WTC11 (cell line): ENCODE data around the gene RPGR. TPM values are rescaled to one million over a fixed set of nuclear protein-coding genes. Genes with fewer than 3 reads are reported as not detected.

Experiments
- ATAC-seq: fragments of 200-7000 bp; cut with Tn5 transposase; 2 replicates; pipeline ENCODE4 v1.10.0; 2021; ENCODE audit warnings: mild to moderate bottlenecking, moderate library complexity
- CTCF ChIA-PET: fragments of 300-600 bp; sonication (Branson Sonifier 250); formaldehyde crosslinking; loops from one replicate; lab custom pipeline; 2021; ENCODE audit warnings: antibody characterized with exemption; lab: Charles Lee
- POLR2A ChIA-PET: fragments of 350-600 bp; sonication (Branson Sonifier 250); formaldehyde crosslinking; loops from one replicate; lab custom pipeline; 2021; ENCODE audit warnings: antibody characterized with exemption; lab: Charles Lee
- DNase-seq: peaks from one replicate; pipeline ENCODE4 v3.0.0; 2021; ENCODE audit warnings: low spot score
- H3K27ac Mint-ChIP-seq: 2 replicates; pipeline ENCODE4 v1.8.0; 2021; ENCODE audit warnings: mixed read lengths
- H3K27me3 Mint-ChIP-seq: 2 replicates; pipeline ENCODE4 v1.8.0; 2021; ENCODE audit warnings: low read depth, mild to moderate bottlenecking, moderate library complexity, mixed read lengths
- H3K36me3 Mint-ChIP-seq: 2 replicates; pipeline ENCODE4 v1.8.0; 2021; ENCODE audit warnings: mixed read lengths
- H3K4me1 Mint-ChIP-seq: 2 replicates; pipeline ENCODE4 v1.8.0; 2022; ENCODE audit warnings: mixed read lengths
- H3K4me3 Mint-ChIP-seq: 2 replicates; pipeline ENCODE4 v1.8.0; 2021; ENCODE audit warnings: mild to moderate bottlenecking, moderate library complexity, mixed read lengths
- H3K9me3 Mint-ChIP-seq: 2 replicates; pipeline ENCODE4 v1.8.0; 2021; ENCODE audit warnings: mixed read lengths
- ATF3 ChIP-seq: sonication (generic); formaldehyde crosslinking; conservative IDR thresholded peaks from 2 replicates; pipeline ENCODE4 v1.8.1; 2022; ENCODE audit warnings: mild to moderate bottlenecking, missing genetic modification reagents
- ATF6 ChIP-seq: sonication (generic); formaldehyde crosslinking; IDR thresholded peaks from 2 replicates; pipeline ENCODE4 v1.8.1; 2023; ENCODE audit warnings: mild to moderate bottlenecking, missing genetic modification reagents
- E2F1 ChIP-seq: sonication (generic); formaldehyde crosslinking; IDR thresholded peaks from 2 replicates; pipeline ENCODE4 v1.8.0; 2022; ENCODE audit warnings: mild to moderate bottlenecking, missing genetic modification reagents
- E2F5 ChIP-seq: sonication (generic); formaldehyde crosslinking; IDR thresholded peaks from 2 replicates; pipeline ENCODE4 v1.8.1; 2022; ENCODE audit warnings: mild to moderate bottlenecking, moderate library complexity, missing genetic modification reagents
- EMX1 ChIP-seq: fragments of 250-450 bp; sonication (Bioruptor Pico); IDR thresholded peaks from 2 replicates; pipeline ENCODE4 v1.8.0; 2021; ENCODE audit warnings: mild to moderate bottlenecking
- ETV6 ChIP-seq: sonication (generic); formaldehyde crosslinking; IDR thresholded peaks from 2 replicates; pipeline ENCODE4 v1.8.1; 2022; ENCODE audit warnings: mild to moderate bottlenecking, missing genetic modification reagents
- IRF1 ChIP-seq: sonication (generic); formaldehyde crosslinking; IDR thresholded peaks from 2 replicates; pipeline ENCODE4 v1.8.0; 2023; ENCODE audit warnings: missing genetic modification reagents
- JAZF1 ChIP-seq: fragments of 250-450 bp; sonication (Bioruptor Pico); IDR thresholded peaks from 2 replicates; pipeline ENCODE4 v1.9.0; 2021; ENCODE audit warnings: moderate library complexity, mild to moderate bottlenecking, inconsistent platforms
- NFE2L1 ChIP-seq: sonication (generic); formaldehyde crosslinking; IDR thresholded peaks from 2 replicates; pipeline ENCODE4 v1.8.1; 2023; ENCODE audit warnings: missing genetic modification reagents
- NFYB ChIP-seq: sonication (generic); formaldehyde crosslinking; conservative IDR thresholded peaks from 2 replicates; pipeline ENCODE4 v1.8.0; 2022; ENCODE audit warnings: low read depth, missing genetic modification reagents
- NR2C2 ChIP-seq: sonication (generic); formaldehyde crosslinking; IDR thresholded peaks from 2 replicates; pipeline ENCODE4 v1.8.0; 2022; ENCODE audit warnings: mild to moderate bottlenecking, missing genetic modification reagents
- OVOL2 ChIP-seq: fragments of 250-450 bp; sonication (Bioruptor Pico); IDR thresholded peaks from 2 replicates; pipeline ENCODE4 v1.9.0; 2021; ENCODE audit warnings: mild to moderate bottlenecking, borderline replicate concordance
- SMAD3 ChIP-seq: sonication (generic); formaldehyde crosslinking; IDR thresholded peaks from 2 replicates; pipeline ENCODE4 v1.8.0; 2022; ENCODE audit warnings: missing genetic modification reagents, mild to moderate bottlenecking, borderline replicate concordance
- TCF7 ChIP-seq: sonication (generic); formaldehyde crosslinking; IDR thresholded peaks from 2 replicates; pipeline ENCODE4 v1.8.0; 2022; ENCODE audit warnings: mild to moderate bottlenecking, low read depth, missing genetic modification reagents, moderate library complexity
- TEAD1 ChIP-seq: sonication (generic); formaldehyde crosslinking; IDR thresholded peaks from 2 replicates; pipeline ENCODE4 v1.8.0; 2022; ENCODE audit warnings: mild to moderate bottlenecking, missing genetic modification reagents
- TEAD4 ChIP-seq: sonication (generic); formaldehyde crosslinking; IDR thresholded peaks from 2 replicates; pipeline ENCODE4 v1.8.0; 2022; ENCODE audit warnings: mild to moderate bottlenecking, missing genetic modification reagents
- USF2 ChIP-seq: sonication (generic); formaldehyde crosslinking; IDR thresholded peaks from 2 replicates; pipeline ENCODE4 v1.8.1; 2023; ENCODE audit warnings: mild to moderate bottlenecking, missing genetic modification reagents, moderate library complexity
- ZBTB43 ChIP-seq: sonication (generic); formaldehyde crosslinking; IDR thresholded peaks from 2 replicates; pipeline ENCODE4 v1.8.1; 2023; ENCODE audit warnings: mild to moderate bottlenecking, missing genetic modification reagents
- ZNF138 ChIP-seq: sonication (generic); formaldehyde crosslinking; conservative IDR thresholded peaks from 2 replicates; pipeline ENCODE4 v1.8.1; 2022; ENCODE audit warnings: mild to moderate bottlenecking, moderate library complexity, missing genetic modification reagents
- ZNF281 ChIP-seq: sonication (generic); formaldehyde crosslinking; IDR thresholded peaks from 2 replicates; pipeline ENCODE4 v1.8.0; 2023; ENCODE audit warnings: mild to moderate bottlenecking, missing genetic modification reagents
- ZNF396 ChIP-seq: fragments of 250-450 bp; sonication (Bioruptor Pico); IDR thresholded peaks from 2 replicates; pipeline ENCODE4 v1.8.0; 2021; ENCODE audit warnings: mild to moderate bottlenecking, moderate library complexity, borderline replicate concordance
- ZNF671 ChIP-seq: fragments of 250-450 bp; sonication (Bioruptor Pico); IDR thresholded peaks from 2 replicates; pipeline ENCODE4 v1.8.0; 2021; ENCODE audit warnings: mild to moderate bottlenecking
- ZSCAN18 ChIP-seq: fragments of 250-450 bp; sonication (Bioruptor Pico); IDR thresholded peaks from 2 replicates; pipeline ENCODE4 v2.1.2; 2022; ENCODE audit warnings: mild to moderate bottlenecking, moderate library complexity
- total RNA-seq: library from RNA; stranded (reverse); gene quantifications from 3 replicates; pipeline ENCODE4 v1.2.3, GENCODE V29; 2021

RPGR gene
- total RNA-seq, 1 experiment from 2014 or later, result 10.7 TPM

GRCh38 chrX:38278682-38279081 lies 48.6 kb downstream of the RPGR start:
- CTCF ChIA-PET, result no interaction called here
- peaks cover 19% of the 10 kb centered on the region for H3K4me1 Mint-ChIP-seq
- H3K9me3 Mint-ChIP-seq, result no peaks in the 10 kb centered on the region

GRCh38 chrX:38277802-38278201 lies 49.5 kb downstream of the RPGR start:
- H3K4me3 Mint-ChIP-seq, result no peak overlapping the region
- POLR2A ChIA-PET, result no interaction called here
- no peak for TF ChIP-seq USF2 (CRISPR knock-in tag)
- TF ChIP-seq OVOL2 (CRISPR knock-in tag), result no peak
- TF ChIP-seq NFE2L1, result no peak
- no peak for TF ChIP-seq E2F1 (CRISPR knock-in tag)
- TF ChIP-seq EMX1 (CRISPR knock-in tag), result no peak
- no peak for TF ChIP-seq ZNF671
- TF ChIP-seq ATF3 (CRISPR knock-in tag), result no peak
- TF ChIP-seq ZNF396 (CRISPR knock-in tag), result no peak
- TF ChIP-seq SMAD3 (CRISPR knock-in tag), result no peak
- no peak for TF ChIP-seq NR2C2 (CRISPR knock-in tag)
- TF ChIP-seq, all 79 proteins: peak for 0
- peaks cover 19% of the 10 kb centered on the region for H3K4me1 Mint-ChIP-seq
- no peaks in the 10 kb centered on the region for H3K9me3 Mint-ChIP-seq
- H3K36me3 Mint-ChIP-seq, result no peaks in the 10 kb centered on the region
- ATAC-seq (no peak), DNase-seq (no peak)
- no peak overlapping the region for H3K27ac Mint-ChIP-seq
- CTCF ChIA-PET, result interaction anchor here (0.9 kb wide), 1 partner anchor 49 kb away, joined by 4 read pairs; the partner anchor contains the start of gene RPGR
- peaks cover 10% of the 10 kb centered on the region for H3K27me3 Mint-ChIP-seq

More at GRCh38 chrX:38278682-38279081, 48.6 kb downstream of the RPGR start:
- Mint-ChIP-seq H3K27me3 (peaks cover 10% of the 10 kb centered on the region), H3K36me3 (no peaks in the 10 kb centered on the region), H3K4me3 (no peak overlapping the region), H3K27ac (no peak overlapping the region)
- TF ChIP-seq E2F5 (CRISPR knock-in tag), result no peak
- TF ChIP-seq ZNF138, result no peak
- TF ChIP-seq ETV6 (CRISPR knock-in tag), result no peak
- TF ChIP-seq ATF6, result no peak
- no peak for TF ChIP-seq JAZF1 (CRISPR knock-in tag)
- TF ChIP-seq ZSCAN18, result no peak
- no peak for TF ChIP-seq TEAD1 (CRISPR knock-in tag)
- ATAC-seq (no peak), DNase-seq (no peak)
- POLR2A ChIA-PET, result no interaction called here

- CTCF ChIA-PET, result no interaction called here
- TF ChIP-seq ZNF281, result no peak
- no peak for TF ChIP-seq ZBTB43 (CRISPR knock-in tag)
- no peak for TF ChIP-seq TEAD4
- no peak for TF ChIP-seq NFE2L1
- no peak for TF ChIP-seq NFYB (CRISPR knock-in tag)
- TF ChIP-seq IRF1 (CRISPR knock-in tag), result no peak
- TF ChIP-seq TCF7 (CRISPR knock-in tag), result no peak
Measured at GRCh38 chrX:38277136-38277535, 50.2 kb downstream of the RPGR start.

More at GRCh38 chrX:38277136-38277535, 50.2 kb downstream of the RPGR start:
- POLR2A ChIA-PET, result no interaction called here
- no peak overlapping the region for H3K4me3 Mint-ChIP-seq
- H3K27me3 Mint-ChIP-seq, result peaks cover 10% of the 10 kb centered on the region
- H3K27ac Mint-ChIP-seq, result no peak overlapping the region
- DNase-seq (no peak), ATAC-seq (no peak)
- peaks cover 19% of the 10 kb centered on the region for H3K4me1 Mint-ChIP-seq
- no peaks in the 10 kb centered on the region for H3K9me3 Mint-ChIP-seq
- no peaks in the 10 kb centered on the region for H3K36me3 Mint-ChIP-seq
